H1 (cell line): Measurements from ENCODE around the gene DUSP9. TPM values are rescaled to one million over a fixed set of nuclear protein-coding genes. Genes with fewer than 3 reads are reported as not detected.

Experiments used
- CTCF ChIA-PET: fragments of 300-600 bp; sonication (Branson Sonifier 250); formaldehyde crosslinking; loops from one replicate; lab custom pipeline; 2021; ENCODE audit not compliant: partially characterized antibody; lab: Charles Lee
- POLR2A ChIA-PET: fragments of 300-600 bp; sonication (Branson Sonifier 250); formaldehyde crosslinking; loops from one replicate; lab custom pipeline; 2021; ENCODE audit warnings: inconsistent platforms; ENCODE audit not compliant: partially characterized antibody; lab: Charles Lee
- DNase-seq, 2 experiments: peaks; one replicate each; pipeline versions ENCODE4 v3.0.0 to v3.0.0-alpha.2; 2010 to 2022; ENCODE audit warnings: low spot score in 2 of 2, low read depth in 1 of 2, mixed read lengths in 1 of 2
- FAIRE-seq: peaks from 2 replicates; lab custom pipeline; 2011; peaks lifted over from hg19 to GRCh38; lab: Jason Lieb, UNC
- H2AFZ ChIP-seq: 2 replicates; pipeline ENCODE4 v1.8.1; 2012; ENCODE audit warnings: low read length, inconsistent platforms
- H2AK5ac ChIP-seq: 2 replicates; pipeline ENCODE4 v1.6.1; 2013; ENCODE audit warnings: low read depth, low read length
- H2BK120ac ChIP-seq: replicated peaks from 2 replicates; pipeline ENCODE3; 2013; ENCODE audit warnings: low read depth, low read length, inconsistent platforms
- H2BK12ac ChIP-seq: 2 replicates; pipeline ENCODE4 v1.6.1; 2013; ENCODE audit warnings: low read depth, low read length
- H2BK15ac ChIP-seq: 2 replicates; pipeline ENCODE4 v1.6.1; 2013; ENCODE audit warnings: low read length
- H2BK20ac ChIP-seq: 2 replicates; pipeline ENCODE4 v1.6.1; 2013; ENCODE audit warnings: low read length
- H2BK5ac ChIP-seq: 2 replicates; pipeline ENCODE4 v1.6.1; 2013; ENCODE audit warnings: low read depth, low read length
- H3K14ac ChIP-seq: 2 replicates; pipeline ENCODE4 v1.6.1; 2013; ENCODE audit warnings: inconsistent platforms; ENCODE audit not compliant: insufficient read length
- H3K18ac ChIP-seq: 2 replicates; pipeline ENCODE4 v1.6.1; 2013; ENCODE audit warnings: low read length; ENCODE audit errors: extremely low read depth
- H3K23ac ChIP-seq: 2 replicates; pipeline ENCODE4 v1.6.1; 2013; ENCODE audit warnings: inconsistent platforms; ENCODE audit not compliant: insufficient read length
- H3K23me2 ChIP-seq: 2 replicates; pipeline ENCODE4 v1.6.1; 2013; ENCODE audit warnings: low read depth, low read length
- H3K27ac ChIP-seq: 2 replicates; pipeline ENCODE4 v1.6.1; 2011; ENCODE audit warnings: low read depth, low read length, inconsistent platforms
- H3K27me3 ChIP-seq, 4 experiments: replicated peaks in 1 of 4; 1 replicate in 1 of 4; 2 replicates in 3 of 4; pipeline versions ENCODE4 v1.6.1 to v1.8.1; 2011 to 2013; ENCODE audit warnings: low read length in 3 of 4, mild to moderate bottlenecking in 3 of 4, inconsistent platforms in 2 of 4, mixed read lengths in 2 of 4, moderate library complexity in 1 of 4; ENCODE audit not compliant: control insufficient read depth in 3 of 4, insufficient read depth in 3 of 4; ENCODE audit errors: extremely low read depth in 1 of 4
- H3K36me3 ChIP-seq, 4 experiments: 2 replicates each; pipeline versions ENCODE4 v1.6.1 to v1.8.1; 2011 to 2013; ENCODE audit warnings: mild to moderate bottlenecking in 4 of 4, low read length in 3 of 4, moderate library complexity in 2 of 4, control low read depth in 1 of 4, inconsistent platforms in 1 of 4; ENCODE audit not compliant: insufficient read depth in 4 of 4, control insufficient read depth in 2 of 4
- H3K4ac ChIP-seq: replicated peaks from 2 replicates; pipeline ENCODE3; 2013; ENCODE audit warnings: low read length, low read depth, mixed read lengths, inconsistent platforms; ENCODE audit not compliant: insufficient read length
- H3K4me1 ChIP-seq, 4 experiments: replicated peaks in 1 of 4; 1 replicate in 1 of 4; 2 replicates in 3 of 4; pipeline versions ENCODE4 v1.6.1 to v1.8.1; 2011 to 2013; ENCODE audit warnings: low read length in 3 of 4, inconsistent platforms in 2 of 4, mixed read lengths in 1 of 4; ENCODE audit not compliant: insufficient read depth in 4 of 4, control insufficient read depth in 3 of 4
- H3K4me2 ChIP-seq, 2 experiments: 2 replicates each; pipeline versions ENCODE4 v1.6.1 to v1.8.1; 2011 to 2013; ENCODE audit warnings: low read depth in 2 of 2, low read length in 2 of 2, control low read depth in 1 of 2, inconsistent platforms in 1 of 2, mild to moderate bottlenecking in 1 of 2; ENCODE audit not compliant: insufficient read depth in 1 of 2
- H3K4me3 ChIP-seq, 4 experiments: fragments of 200-600, 300-600 bp in 1 of 4; sonication (generic), shearing (Covaris generic), sonication (Bioruptor Twin) in 1 of 4; 2 replicates each; pipeline versions ENCODE4 v1.5.1 to v1.8.1; 2011 to 2016; ENCODE audit warnings: low read length in 4 of 4, low read depth in 3 of 4, control low read depth in 2 of 4, inconsistent platforms in 2 of 4, mild to moderate bottlenecking in 2 of 4, mixed read lengths in 1 of 4, moderate library complexity in 1 of 4; ENCODE audit not compliant: insufficient read depth in 2 of 4; ENCODE audit errors: extremely low read depth in 1 of 4
- H3K56ac ChIP-seq: replicated peaks from 2 replicates; pipeline ENCODE3; 2013; ENCODE audit warnings: low read depth, mild to moderate bottlenecking, mixed read lengths, low read length, inconsistent platforms; ENCODE audit not compliant: insufficient read length
- H3K79me1 ChIP-seq: 2 replicates; pipeline ENCODE4 v1.6.1; 2013; ENCODE audit warnings: low read depth, low read length, control low read depth
- H3K79me2 ChIP-seq, 2 experiments: 2 replicates each; pipeline versions ENCODE4 v1.6.1 to v1.8.1; 2012 to 2013; ENCODE audit warnings: low read length in 2 of 2, mild to moderate bottlenecking in 2 of 2, inconsistent platforms in 1 of 2; ENCODE audit not compliant: insufficient read depth in 2 of 2, control insufficient read depth in 1 of 2
- H3K9ac ChIP-seq, 4 experiments: replicated peaks in 1 of 4; 1 replicate in 1 of 4; 2 replicates in 3 of 4; pipeline versions ENCODE4 v1.6.1 to v1.8.1; 2011 to 2013; ENCODE audit warnings: low read depth in 3 of 4, low read length in 3 of 4, control low read depth in 2 of 4, mild to moderate bottlenecking in 2 of 4, moderate library complexity in 2 of 4, inconsistent platforms in 1 of 4; ENCODE audit errors: extremely low read depth in 1 of 4
- H3K9me3 ChIP-seq, 2 experiments: 2 replicates each; pipeline versions ENCODE4 v1.6.1 to v1.8.1; 2012 to 2013; ENCODE audit warnings: mild to moderate bottlenecking in 2 of 2, moderate library complexity in 2 of 2, control low read depth in 1 of 2, inconsistent platforms in 1 of 2, low read depth in 1 of 2, low read length in 1 of 2, mixed read lengths in 1 of 2; ENCODE audit not compliant: insufficient read depth in 2 of 2
- H4K20me1 ChIP-seq, 2 experiments: replicated peaks in 1 of 2; 2 replicates each; pipeline versions ENCODE3 to v1.8.1; 2011 to 2013; ENCODE audit warnings: inconsistent platforms in 2 of 2, low read length in 2 of 2, mild to moderate bottlenecking in 1 of 2; ENCODE audit not compliant: insufficient read depth in 2 of 2, control insufficient read depth in 1 of 2
- H4K5ac ChIP-seq: 2 replicates; pipeline ENCODE4 v1.6.1; 2013; ENCODE audit warnings: low read length, low read depth, mixed read lengths, inconsistent platforms; ENCODE audit not compliant: insufficient read length
- H4K8ac ChIP-seq: 2 replicates; pipeline ENCODE4 v1.8.0; 2013; ENCODE audit warnings: mild to moderate bottlenecking, moderate library complexity, low read length, inconsistent platforms; ENCODE audit not compliant: insufficient read depth; ENCODE audit errors: extremely low read depth
- H4K91ac ChIP-seq: replicated peaks from 2 replicates; pipeline ENCODE3; 2013; ENCODE audit warnings: low read length, mixed read lengths, inconsistent platforms; ENCODE audit not compliant: insufficient read length
- ATF2 ChIP-seq: IDR thresholded peaks from 2 replicates; pipeline ENCODE4 v1.6.1; 2012; ENCODE audit warnings: low read length, inconsistent platforms
- BCL11A ChIP-seq, 2 experiments: IDR thresholded peaks; one replicate each; pipeline ENCODE4 v1.6.1; 2011; ENCODE audit warnings: low read depth in 2 of 2, low read length in 2 of 2, mild to moderate bottlenecking in 2 of 2
- CEBPB ChIP-seq: IDR thresholded peaks from 2 replicates; pipeline ENCODE4 v1.6.1; 2012; ENCODE audit warnings: low read depth, low read length
- GABPA ChIP-seq: IDR thresholded peaks from 2 replicates; pipeline ENCODE4 v1.6.1; 2011; ENCODE audit warnings: mild to moderate bottlenecking, low read length, moderate library complexity, borderline replicate concordance; ENCODE audit not compliant: insufficient read depth
- NRF1 ChIP-seq: IDR thresholded peaks from 2 replicates; pipeline ENCODE4 v1.6.1; 2011; ENCODE audit warnings: mild to moderate bottlenecking, low read depth, low read length, improper control_type of control experiment
- RAD21 ChIP-seq, 2 experiments: IDR thresholded peaks in 1 of 2; conservative IDR thresholded peaks in 1 of 2; 2 replicates each; pipeline ENCODE4 v1.6.1; 2011; ENCODE audit warnings: low read depth in 2 of 2, low read length in 2 of 2, improper control_type of control experiment in 1 of 2, inconsistent platforms in 1 of 2, mild to moderate bottlenecking in 1 of 2, moderate library complexity in 1 of 2
- SIRT6 ChIP-seq: IDR thresholded peaks from one replicate; pipeline ENCODE4 v1.7.1; 2012; ENCODE audit warnings: low read length, inconsistent platforms
- SP2 ChIP-seq: IDR thresholded peaks from 2 replicates; pipeline ENCODE4 v1.6.1; 2012; ENCODE audit warnings: mild to moderate bottlenecking, low read length, inconsistent platforms
- TCF12 ChIP-seq: IDR thresholded peaks from 2 replicates; pipeline ENCODE4 v1.6.1; 2011; ENCODE audit warnings: low read depth, mild to moderate bottlenecking, low read length
- ZNF274 ChIP-seq: IDR thresholded peaks from 2 replicates; pipeline ENCODE4 v1.7.0; 2012; ENCODE audit warnings: low read length, borderline replicate concordance; ENCODE audit errors: extremely low read depth
- WGBS, 2 experiments: shearing (Covaris generic) in 1 of 2; methylation state at CpG; one replicate each; pipeline versions ENCODE4 v1.1.6 to v1.1.7; 2013 to 2015; ENCODE audit warnings: low lambda C conversion rate in 2 of 2, mixed read lengths in 2 of 2, inconsistent platforms in 1 of 2, low coverage in 1 of 2, missing lambda C conversion rate in 1 of 2; ENCODE audit not compliant: insufficient replicate concordance in 2 of 2, insufficient coverage in 1 of 2, insufficient read length in 1 of 2; ENCODE audit errors: extremely low coverage in 1 of 2, missing lambda C conversion rate in 1 of 2; 5-methylcytosine and 5-hydroxymethylcytosine counted together
- polyA plus RNA-seq, 7 experiments: library from polyadenylated mRNA; depleted of rRNA in 3 of 7; stranded (reverse) in 5 of 7; unstranded in 2 of 7; fragments of >200 nt in 5 of 7; fragments of 200-250 nt in 2 of 7; gene quantifications; 1 replicate in 5 of 7; 2 replicates in 1 of 7; 4 replicates in 1 of 7; pipeline versions ENCODE4 v1.2.1 to v1.2.3, GENCODE V29; 2011 to 2013; ENCODE audit warnings: missing spikeins in 2 of 7, mixed read lengths in 2 of 7
- total RNA-seq: library from RNA; stranded (reverse); fragmentation: NEBNext Ultra II Directional; extraction: Animal tissue kit (Norgen Biotek cat#: 25700); gene quantifications from 2 replicates; pipeline ENCODE4 v1.2.1, GENCODE V29; 2021
- TF ChIP-seq, protein P1 (sequence below): IDR thresholded peaks from 2 replicates; pipeline ENCODE4 v1.6.1; 2011; ENCODE audit warnings: low read depth, mild to moderate bottlenecking, low read length; ENCODE audit not compliant: insufficient read depth

The DUSP9 gene
- total and polyA plus RNA-seq, 2 of the 8 experiments (the other 6 are each of a cell fraction or from before 2014, with no cell fraction given): 0.80 to 1.1 TPM

DNA sequence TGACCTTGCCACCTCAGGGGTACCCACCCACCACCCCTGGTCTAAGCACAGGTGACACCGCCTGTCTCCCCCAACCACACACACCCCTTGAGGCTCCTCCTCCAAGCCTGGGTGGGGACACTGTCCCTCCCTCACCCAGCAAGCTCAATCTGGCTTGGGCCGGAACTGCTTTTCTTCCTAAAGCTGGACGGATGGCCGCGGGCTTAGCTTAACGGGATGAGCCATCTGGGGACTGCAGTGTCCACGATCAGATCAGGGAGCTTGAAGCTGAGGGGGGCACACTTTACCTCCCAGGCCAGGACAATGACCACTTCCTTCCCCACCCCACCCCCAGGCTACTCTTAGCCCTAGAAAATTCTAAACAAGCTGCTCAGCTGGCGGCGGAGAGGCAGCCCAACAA, 39.7 kb downstream of the DUSP9 start:
- peaks cover 4 to 5% of the 10 kb centered on the region in 2 experiments; a peak in 2 of 4 replicates for H3K9me3 ChIP-seq
- H3K18ac ChIP-seq: no peak overlapping the region; the same call in 1 of the 2 replicates
- no peaks in the 10 kb centered on the region for H3K27me3 ChIP-seq
- DNase-seq (peak in 1 of 2 experiments; percentile 48), FAIRE-seq (no peak)
- H3K14ac ChIP-seq: no peak overlapping the region
- no peak overlapping the region for H3K27ac ChIP-seq
- no peak overlapping the region for H4K5ac ChIP-seq
- H3K23ac ChIP-seq: no peak overlapping the region
- H4K91ac ChIP-seq: no peak overlapping the region
- 0 out of 2 replicates have a peak overlapping the region, but pooled peaks have one; percentile 50 for H2BK12ac ChIP-seq
- peak overlapping the region; percentile 51; the same call in 1 of the 2 replicates for H4K8ac ChIP-seq
- H4K20me1 ChIP-seq: peaks cover 2 to 3% of the 10 kb centered on the region in 2 experiments
- no peak overlapping the region for H2AFZ ChIP-seq
- no peak overlapping the region for H2BK5ac ChIP-seq
- CTCF ChIA-PET: interaction anchor here (1.0 to 2.1 kb wide), 9 partner anchors 8 to 147 kb away, joined by 3 to 10 read pairs (median 5); no protein-coding TSS in a partner anchor
- POLR2A ChIA-PET: interaction anchor here (1.0 to 2.3 kb wide), 8 partner anchors 8 to 109 kb away, joined by 3 to 11 read pairs (median 4); partner anchors contain the start of genes BCAP31 and PNCK
- WGBS, 2 experiments: no CpG with 5 or more reads among the region's 9 CpGs
- H3K36me3 ChIP-seq: peaks cover 0 to 16% (median 0%) of the 10 kb centered on the region in 4 experiments; a peak in 1 of 8 replicates
- H3K79me2 ChIP-seq: peaks cover 0 to 13% of the 10 kb centered on the region in 2 experiments; a peak in 3 of 4 replicates
- H3K23me2 ChIP-seq: no peaks in the 10 kb centered on the region
- no peak overlapping the region for H2BK20ac ChIP-seq
- no peak overlapping the region for H2AK5ac ChIP-seq
- H2BK15ac ChIP-seq: no peak overlapping the region
- no peak overlapping the region for H3K4ac ChIP-seq
- H2BK120ac ChIP-seq: no peak overlapping the region
- peak overlapping the region in 1 of 4 experiments; percentile 55; a peak in 1 of 8 replicates for H3K4me3 ChIP-seq
- no peaks in the 10 kb centered on the region; the same call in 1 of the 2 replicates for H3K79me1 ChIP-seq
- H3K4me1 ChIP-seq: peaks cover 0 to 27% (median 11%) of the 10 kb centered on the region in 4 experiments; a peak in 6 of 7 replicates
- peak overlapping the region in 2 of 4 experiments; percentile 5 to 63; a peak in 1 of 7 replicates for H3K9ac ChIP-seq
- no peak overlapping the region for H3K56ac ChIP-seq
- peak overlapping the region; percentile 45 to 57 for H3K4me2 ChIP-seq
- TF ChIP-seq SIRT6: no peak
- TF ChIP-seq TCF12: no peak
- no peak for TF ChIP-seq GABPA
- no peak for TF ChIP-seq NRF1
- TF ChIP-seq, protein P1, sequence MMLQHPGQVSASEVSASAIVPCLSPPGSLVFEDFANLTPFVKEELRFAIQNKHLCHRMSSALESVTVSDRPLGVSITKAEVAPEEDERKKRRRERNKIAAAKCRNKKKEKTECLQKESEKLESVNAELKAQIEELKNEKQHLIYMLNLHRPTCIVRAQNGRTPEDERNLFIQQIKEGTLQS: no peak
- no peak for TF ChIP-seq BCL11A (IDR thresholded peaks at IDR 0.05; ENCODE audit: low read depth in 2 of 2, low read length in 2 of 2)
- no peak for TF ChIP-seq SP2
- TF ChIP-seq ATF2: no peak
- TF ChIP-seq ZNF274: no peak
- no peak for TF ChIP-seq CEBPB
- TF ChIP-seq RAD21 (IDR thresholded peaks at IDR 0.05 in 1 of 2, conservative IDR thresholded peaks at IDR 0.05 in 1 of 2; ENCODE audit: low read depth in 2 of 2, low read length in 2 of 2): no peak
